ENCODE measurements around the gene SOBP. TPM values are rescaled to one million over a fixed set of nuclear protein-coding genes. Genes with fewer than 3 reads are reported as not detected.

The SOBP gene
- total and polyA plus RNA-seq, 2 donors (not counting 1 experiment from before 2014, with no cell fraction given) = 0.82 to 1.5 TPM

- Mint-ChIP-seq H3K9me3 (ENCODE audit: insufficient read depth) (no peaks in the 10 kb centered on the region), H3K27ac (peak overlapping the region; percentile 74), H3K4me1 (peaks cover 74% of the 10 kb centered on the region), H3K4me3 (peak overlapping the region; percentile 62), H3K27me3 (no peaks in the 10 kb centered on the region)
- no peaks in the 10 kb centered on the region for H3K27me3 ChIP-seq (replicated peaks in 1 of 4; ENCODE audit: control extremely low read depth in 1 of 4, control insufficient read depth in 3 of 4, insufficient read depth in 4 of 4, low read length in 3 of 4)
- ChIA-PET CTCF (interaction anchor here (1.2 to 4.8 kb wide), 2 partner anchors 8 to 16 kb away, joined by 3 to 21 read pairs; no protein-coding TSS in a partner anchor), POLR2A (no interaction called here)
- ATAC-seq (ENCODE audit: low read depth) (no peak), DNase-seq (no peak)
- no peak overlapping the region for H3K4me3 ChIP-seq (ENCODE audit: control extremely low read depth in 1 of 5, extremely low read depth in 1 of 5, insufficient read depth in 1 of 5, low read depth in 2 of 5, low read length in 4 of 5)
- peaks cover 65 to 73% of the 10 kb centered on the region in 2 donors for H3K4me1 ChIP-seq (ENCODE audit: control insufficient read depth in 2 of 2, insufficient read depth in 2 of 2, low read length in 2 of 2)
- 43% methylated on average over 1 of the region's 1 CpG for WGBS (ENCODE audit: insufficient coverage)
- no peaks in the 10 kb centered on the region for H3K79me2 ChIP-seq (ENCODE audit: control insufficient read depth, insufficient read depth, low read length)
- H2AFZ ChIP-seq (ENCODE audit: insufficient read depth, low read depth, low read length, poor library complexity, severe bottlenecking) = no peak overlapping the region
- no peak for TF ChIP-seq EZH2 (IDR thresholded peaks at IDR 0.05; ENCODE audit: borderline replicate concordance, insufficient read depth, low read depth, low read length, poor library complexity, severe bottlenecking)
- TF ChIP-seq CTCF (IDR thresholded peaks at IDR 0.05) = no peak
- peak overlapping the region; percentile 68 for H3K4me2 ChIP-seq (replicated peaks; ENCODE audit: low read depth, low read length, poor library complexity, severe bottlenecking)
- H3K9me3 ChIP-seq (ENCODE audit: control extremely low read depth in 1 of 3, control insufficient read depth in 2 of 3, insufficient read depth in 1 of 3, low read length in 2 of 3) = no peaks in the 10 kb centered on the region
- no peak overlapping the region for H3K9ac ChIP-seq (ENCODE audit: low read length)
- intact Hi-C loops (cut with micrococcal nuclease) = no loop called here
- no peaks in the 10 kb centered on the region for H4K20me1 ChIP-seq (ENCODE audit: control insufficient read depth, insufficient read depth, low read length, poor library complexity, severe bottlenecking)
- H3K36me3 ChIP-seq (replicated peaks in 1 of 2; ENCODE audit: control extremely low read depth in 1 of 2, control insufficient read depth in 1 of 2, extremely low read depth in 1 of 2, insufficient read depth in 2 of 2, low read length in 1 of 2) = no peaks in the 10 kb centered on the region
- H3K27ac ChIP-seq (ENCODE audit: low read length in 2 of 2) = peak overlapping the region; percentile 56 to 65
Measured at GRCh38 chr6:107641071-107641470, 151.2 kb downstream of the SOBP start.

GRCh38 chr6:107641500-107641941, 151.6 kb downstream of the SOBP start:
- H2AFZ ChIP-seq (ENCODE audit: insufficient read depth, low read depth, low read length, poor library complexity, severe bottlenecking) = no peak overlapping the region
- no peaks in the 10 kb centered on the region for H3K27me3 ChIP-seq (replicated peaks in 1 of 4; ENCODE audit: control extremely low read depth in 1 of 4, control insufficient read depth in 3 of 4, insufficient read depth in 4 of 4, low read length in 3 of 4)
- peak overlapping the region; percentile 56 to 65 for H3K27ac ChIP-seq (ENCODE audit: low read length in 2 of 2)
- no peaks in the 10 kb centered on the region for H3K9me3 ChIP-seq (ENCODE audit: control extremely low read depth in 1 of 3, control insufficient read depth in 2 of 3, insufficient read depth in 1 of 3, low read length in 2 of 3)
- ATAC-seq (ENCODE audit: low read depth) (no peak), DNase-seq (no peak)
- H3K9ac ChIP-seq (ENCODE audit: low read length) = no peak overlapping the region
- H3K36me3 ChIP-seq (replicated peaks in 1 of 2; ENCODE audit: control extremely low read depth in 1 of 2, control insufficient read depth in 1 of 2, extremely low read depth in 1 of 2, insufficient read depth in 2 of 2, low read length in 1 of 2) = no peaks in the 10 kb centered on the region
- H3K27ac Mint-ChIP-seq = peak overlapping the region; percentile 74
- no peaks in the 10 kb centered on the region for H4K20me1 ChIP-seq (ENCODE audit: control insufficient read depth, insufficient read depth, low read length, poor library complexity, severe bottlenecking)
- H3K27me3 Mint-ChIP-seq = no peaks in the 10 kb centered on the region
- peak overlapping the region; percentile 68 for H3K4me2 ChIP-seq (replicated peaks; ENCODE audit: low read depth, low read length, poor library complexity, severe bottlenecking)
- peaks cover 65 to 75% of the 10 kb centered on the region in 2 donors for H3K4me1 ChIP-seq (ENCODE audit: control insufficient read depth in 2 of 2, insufficient read depth in 2 of 2, low read length in 2 of 2)
- intact Hi-C loops (cut with micrococcal nuclease) = no loop called here
- ChIA-PET POLR2A (interaction anchor here (1.5 kb wide), 1 partner anchor 16 kb away, joined by 4 read pairs; no protein-coding TSS in a partner anchor), CTCF (interaction anchor here (1.2 to 4.8 kb wide), 2 partner anchors 9 to 16 kb away, joined by 3 to 21 read pairs; no protein-coding TSS in a partner anchor)
- peak overlapping the region; percentile 62 for H3K4me3 Mint-ChIP-seq
- 93% methylated on average over 13 of the region's 14 CpGs for WGBS (ENCODE audit: insufficient coverage)
- H3K79me2 ChIP-seq (ENCODE audit: control insufficient read depth, insufficient read depth, low read length) = no peaks in the 10 kb centered on the region
- H3K9me3 Mint-ChIP-seq (ENCODE audit: insufficient read depth) = no peaks in the 10 kb centered on the region
- H3K4me1 Mint-ChIP-seq = peaks cover 70% of the 10 kb centered on the region
- TF ChIP-seq EZH2 (IDR thresholded peaks at IDR 0.05; ENCODE audit: borderline replicate concordance, insufficient read depth, low read depth, low read length, poor library complexity, severe bottlenecking) (no peak), CTCF (IDR thresholded peaks at IDR 0.05) (no peak)
- no peak overlapping the region for H3K4me3 ChIP-seq (ENCODE audit: control extremely low read depth in 1 of 5, extremely low read depth in 1 of 5, insufficient read depth in 1 of 5, low read depth in 2 of 5, low read length in 4 of 5)
